K562 (cell line): ENCODE data around the gene KIAA0513. TPM values are rescaled to one million over a fixed set of nuclear protein-coding genes. Genes with fewer than 3 reads are reported as not detected.

Experiments used
- ATAC-seq: fragments of 200-7000 bp; cut with Tn5 transposase; 3 replicates; pipeline ENCODE4 v1.9.1; 2020; ENCODE audit warnings: moderate library complexity
- BruUV-seq: library from RNA; stranded (reverse); fragments of 400-500 nt; replicated peaks from 2 replicates; lab custom pipeline; 2021; lab: Mats Ljungman, UMichigan
- CTCF ChIA-PET: fragments of 300-600 bp; formaldehyde crosslinking; extraction: SDS; loops from one replicate; lab custom pipeline; 2021; ENCODE audit warnings: low intra/inter-chr PET ratio; lab: Yijun Ruan, JAX
- POLR2A ChIA-PET: fragments of 300-600, 350-650 bp; sonication (Branson Sonifier 250); formaldehyde crosslinking; extraction: SDS; loops from one replicate; lab custom pipeline; 2021; ENCODE audit warnings: antibody characterized with exemption, inconsistent platforms; lab: Yijun Ruan, JAX
- DNase-seq, 4 experiments: peaks; one replicate each; pipeline versions ENCODE4 v3.0.0 to v3.0.0-alpha.2; 2011 to 2018; ENCODE audit warnings: low spot score in 3 of 4, mixed read lengths in 3 of 4; ENCODE audit errors: extremely low read depth in 1 of 4
- FAIRE-seq: peaks from 2 replicates; lab custom pipeline; 2011; peaks lifted over from hg19 to GRCh38; lab: Jason Lieb, UNC
- H2AFZ ChIP-seq: 2 replicates; pipeline ENCODE4 v1.6.0; 2011; ENCODE audit warnings: low read depth, low read length, control low read depth, inconsistent platforms
- H3K27ac ChIP-seq: fragments of 200-600 bp; 3 replicates; pipeline ENCODE4 v1.8.0; 2011; ENCODE audit warnings: low read depth, mild to moderate bottlenecking, control low read depth, inconsistent platforms, low read length, moderate library complexity, mixed read lengths; ENCODE audit errors: extremely low read depth
- H3K27me3 ChIP-seq, 2 experiments: fragments of 300-600 bp in 1 of 2; 2 replicates in 1 of 2; 3 replicates in 1 of 2; pipeline versions ENCODE4 v1.6.0 to v1.8.0; 2011; ENCODE audit warnings: inconsistent platforms in 2 of 2, low read length in 2 of 2, mild to moderate bottlenecking in 1 of 2, mixed read lengths in 1 of 2, moderate library complexity in 1 of 2; ENCODE audit not compliant: control insufficient read depth in 2 of 2, insufficient read depth in 2 of 2
- H3K36me3 ChIP-seq: fragments of 300-600 bp; 3 replicates; pipeline ENCODE4 v1.8.0; 2011; ENCODE audit warnings: mild to moderate bottlenecking, low read length, inconsistent platforms; ENCODE audit not compliant: control insufficient read depth, insufficient read depth
- H3K4me1 ChIP-seq, 2 experiments: fragments of 200-600 bp in 1 of 2; replicated peaks in 1 of 2; 2 replicates in 1 of 2; 3 replicates in 1 of 2; pipeline versions ENCODE4 v1.5.1 to v1.8.0; 2011; ENCODE audit warnings: inconsistent platforms in 2 of 2, low read length in 2 of 2, mild to moderate bottlenecking in 1 of 2, mixed read lengths in 1 of 2, moderate library complexity in 1 of 2; ENCODE audit not compliant: control insufficient read depth in 2 of 2, insufficient read depth in 2 of 2
- H3K4me2 ChIP-seq: 2 replicates; pipeline ENCODE4 v1.6.1; 2011; ENCODE audit warnings: low read length, control low read depth, inconsistent platforms, mixed read lengths; ENCODE audit not compliant: insufficient read depth
- H3K4me3 ChIP-seq: fragments of 200-600 bp; sonication (generic), shearing (Covaris generic); 2 replicates; pipeline ENCODE4 v1.5.1; 2016; ENCODE audit warnings: control low read depth, inconsistent platforms
- H3K79me2 ChIP-seq: fragments of 200-600 bp; 3 replicates; pipeline ENCODE4 v1.8.0; 2011; ENCODE audit warnings: low read length, inconsistent platforms; ENCODE audit not compliant: control insufficient read depth, insufficient read depth
- H3K9ac ChIP-seq, 2 experiments: 2 replicates each; pipeline versions ENCODE4 v1.6.0 to v1.6.1; 2011; ENCODE audit warnings: low read depth in 2 of 2, low read length in 2 of 2, control low read depth in 1 of 2, inconsistent platforms in 1 of 2, mild to moderate bottlenecking in 1 of 2, mixed read lengths in 1 of 2; ENCODE audit not compliant: insufficient read depth in 1 of 2
- H3K9me1 ChIP-seq: one replicate; pipeline ENCODE4 v1.6.0; 2011; ENCODE audit warnings: inconsistent platforms, mild to moderate bottlenecking, low read length, moderate library complexity; ENCODE audit not compliant: control insufficient read depth, insufficient read depth
- H3K9me3 ChIP-seq: replicated peaks from 2 replicates; pipeline ENCODE4 v1.5.1; 2011; ENCODE audit warnings: low read depth, low read length, inconsistent platforms; ENCODE audit not compliant: control insufficient read depth, insufficient read depth
- H4K20me1 ChIP-seq: replicated peaks from 2 replicates; pipeline ENCODE4 v1.6.1; 2011; ENCODE audit warnings: low read length, inconsistent platforms, mixed read lengths; ENCODE audit not compliant: control insufficient read depth, insufficient read depth
- HDAC3 ChIP-seq: fragments of 450-650 bp; IDR thresholded peaks from 2 replicates; pipeline ENCODE4 v1.6.1; 2018; ENCODE audit warnings: borderline replicate concordance, mild to moderate bottlenecking, moderate library complexity; ENCODE audit not compliant: partially characterized antibody
- HNRNPK ChIP-seq: fragments of 200-400 bp; formaldehyde crosslinking; IDR thresholded peaks from one replicate; pipeline ENCODE4 v1.6.1; 2018; ENCODE audit warnings: mild to moderate bottlenecking, low read depth, low read length; ENCODE audit not compliant: poor library complexity, severe bottlenecking
- MYBL2 ChIP-seq, 2 experiments: fragments of 450-650 bp in 1 of 2; sonication (generic) in 1 of 2; formaldehyde crosslinking in 1 of 2; IDR thresholded peaks; 2 replicates each; pipeline versions ENCODE4 v1.6.1 to v1.8.1; 2017 to 2022; ENCODE audit warnings: borderline replicate concordance in 1 of 2, inconsistent platforms in 1 of 2, low read depth in 1 of 2, mild to moderate bottlenecking in 1 of 2, missing genetic modification reagents in 1 of 2, moderate library complexity in 1 of 2
- PHB2 ChIP-seq: fragments of 450-650 bp; IDR thresholded peaks from 2 replicates; pipeline ENCODE4 v1.6.1; 2017; ENCODE audit warnings: low read depth
- POLR2A ChIP-seq: fragments of 450-650 bp; conservative IDR thresholded peaks from 2 replicates; pipeline ENCODE4 v1.6.1; 2016
- PURB ChIP-seq: sonication (generic); formaldehyde crosslinking; IDR thresholded peaks from 2 replicates; pipeline ENCODE4 v1.9.0; 2021; ENCODE audit warnings: low read depth, mild to moderate bottlenecking, missing genetic modification reagents
- RCOR1 ChIP-seq, 2 experiments: IDR thresholded peaks; 2 replicates each; pipeline ENCODE4 v1.6.1; 2012; ENCODE audit warnings: low read depth in 2 of 2, low read length in 2 of 2, borderline replicate concordance in 1 of 2, improper control_type of control experiment in 1 of 2
- ZNF224 ChIP-seq: sonication (generic); formaldehyde crosslinking; IDR thresholded peaks from 2 replicates; pipeline ENCODE4 v1.8.0; 2022; ENCODE audit warnings: mild to moderate bottlenecking, missing genetic modification reagents
- ZNF583 ChIP-seq: fragments of 250-450 bp; sonication (Bioruptor Pico); IDR thresholded peaks from 2 replicates; pipeline ENCODE4 v1.4.0; 2020
- ZNF75A ChIP-seq: fragments of 450-650 bp; formaldehyde crosslinking; IDR thresholded peaks from 2 replicates; pipeline ENCODE4 v1.4.0; 2020; ENCODE audit warnings: mild to moderate bottlenecking
- ZNF780A ChIP-seq: fragments of 250-450 bp; sonication (Bioruptor Pico); IDR thresholded peaks from 2 replicates; pipeline ENCODE4 v1.5.0; 2021; ENCODE audit warnings: mild to moderate bottlenecking
- WGBS: fragments of 100-300 bp; shearing (Covaris generic); methylation state at CpG from one replicate; pipeline ENCODE4 v1.1.6; 2016; ENCODE audit warnings: low coverage, mixed read lengths; ENCODE audit not compliant: insufficient coverage; ENCODE audit errors: missing lambda C conversion rate; 5-methylcytosine and 5-hydroxymethylcytosine counted together
- in situ Hi-C: fragments of 300-500 bp; cut with MboI; formaldehyde crosslinking; loops from 4 replicates; pipeline ENCODE4 v1.15.0; 2018; ENCODE audit warnings: inconsistent platforms, mixed read lengths
- intact Hi-C: fragments of 100-400 bp; cut with micrococcal nuclease; formaldehyde crosslinking; loops from 2 replicates; pipeline ENCODE4 v1.14.2; 2022
- polyA plus RNA-seq, 8 experiments: library from polyadenylated mRNA; depleted of rRNA in 4 of 8; stranded (reverse) in 5 of 8; unstranded in 3 of 8; fragments of >200 nt; fragmentation: Nextera tagmentation in 2 of 8; fragmentation: Illumina TruSeq in 1 of 8; extraction: Ambion mirVana in 2 of 8; extraction: Trizol in 1 of 8; gene quantifications; 2 replicates each; pipeline versions ENCODE4 v1.2.1 to v1.2.3, GENCODE V29; 2011 to 2014; ENCODE audit warnings: inconsistent platforms in 1 of 8, missing spikeins in 1 of 8
- total RNA-seq, 7 experiments: library from RNA; depleted of rRNA in 6 of 7; stranded (reverse); fragments of >200 nt in 6 of 7; fragmentation: Illumina TruSeq in 2 of 7; extraction: Trizol in 2 of 7; gene quantifications; 2 replicates each; pipeline versions ENCODE4 v1.2.1 to v1.2.3, GENCODE V29; 2011 to 2021; ENCODE audit warnings: low replicate concordance in 1 of 7
- TF ChIP-seq, protein P1 (sequence below): fragments of 450-650 bp; IDR thresholded peaks from 2 replicates; pipeline ENCODE4 v1.6.1; 2016

Gene KIAA0513
- total and polyA plus RNA-seq, 9 of the 15 experiments (the other 6 are each of a cell fraction or from before 2014, with no cell fraction given): 0.18 to 13.7 (median 10.2) TPM

DNA sequence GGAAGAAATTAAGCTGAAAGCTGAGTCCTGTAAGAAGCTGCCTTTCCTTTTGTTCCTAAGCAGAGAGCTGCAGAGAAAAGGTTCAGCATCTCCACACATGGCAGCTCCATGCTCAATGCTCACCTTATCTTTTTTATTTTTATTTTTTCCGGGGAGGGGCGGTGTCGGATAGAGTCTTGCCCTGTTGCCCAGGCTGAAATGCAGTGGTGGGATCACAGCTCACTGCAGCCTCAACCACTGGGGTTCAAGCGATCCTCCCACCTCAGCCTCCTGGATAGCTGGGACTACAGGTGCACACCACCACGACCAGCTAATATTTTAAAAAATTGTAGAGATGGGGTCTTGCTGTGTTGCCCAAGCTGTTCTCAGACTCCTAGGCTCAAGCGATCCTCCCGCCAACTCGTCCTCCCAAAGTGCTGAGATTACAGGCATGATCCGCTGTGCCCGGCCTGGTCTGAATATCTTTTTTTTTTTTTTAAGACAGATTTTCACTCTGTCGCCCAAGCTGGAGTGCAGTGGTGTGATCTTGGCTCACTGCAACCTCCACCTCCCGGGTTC, 112.9 kb downstream of the KIAA0513 start:
- Histone ChIP-seq H2AFZ (no peak overlapping the region), H3K36me3 (no peaks in the 10 kb centered on the region), H3K4me2 (no peak overlapping the region), H3K27ac (no peak overlapping the region), H3K9me3 (no peaks in the 10 kb centered on the region), H3K4me1 (peaks cover 9 to 47% of the 10 kb centered on the region in 2 experiments), H3K4me3 (no peak overlapping the region), H3K9ac (no peak overlapping the region), H3K27me3 (peaks cover 24 to 77% of the 10 kb centered on the region in 2 experiments), H3K9me1 (no peaks in the 10 kb centered on the region), H3K79me2 (no peaks in the 10 kb centered on the region), H4K20me1 (peaks cover 25% of the 10 kb centered on the region; the same call in 1 of the 2 replicates)
- intact Hi-C loops (no loop called here), in situ Hi-C loops (no loop called here)
- no TSS peak for BruUV-seq
- WGBS: 27% methylated on average over 11 of the region's 12 CpGs
- CTCF ChIA-PET: no interaction called here
- no peak for FAIRE-seq
- DNase-seq: no peak
- ATAC-seq: no peak
- POLR2A ChIA-PET: interaction anchor here (0.8 to 1.0 kb wide), 3 partner anchors 9 to 33 kb away, joined by 3 to 4 read pairs (median 4); no protein-coding TSS in a partner anchor
- TF ChIP-seq PURB (CRISPR knock-in tag) (no peak), ZNF780A (CRISPR knock-in tag) (no peak), ZNF75A (CRISPR knock-in tag) (no peak), ZNF583 (CRISPR knock-in tag) (no peak), POLR2A (no peak)

- Histone ChIP-seq H3K4me1 (peaks cover 7 to 46% of the 10 kb centered on the region in 2 experiments), H3K27ac (no peak overlapping the region), H3K36me3 (no peaks in the 10 kb centered on the region), H2AFZ (no peak overlapping the region), H3K27me3 (peaks cover 27 to 81% of the 10 kb centered on the region in 2 experiments), H4K20me1 (peaks cover 28% of the 10 kb centered on the region; the same call in 1 of the 2 replicates), H3K9ac (peak overlapping the region in 1 of 2 experiments; percentile 6; a peak in 1 of 4 replicates), H3K9me3 (no peaks in the 10 kb centered on the region), H3K4me2 (no peak overlapping the region), H3K79me2 (no peaks in the 10 kb centered on the region), H3K4me3 (no peak overlapping the region), H3K9me1 (no peaks in the 10 kb centered on the region)
- FAIRE-seq (peak; percentile 82), DNase-seq (peak; percentile 74 to 78 (median 75)), ATAC-seq (peak; percentile 88)
- intact Hi-C loops: no loop called here
- in situ Hi-C loops: no loop called here
- POLR2A ChIA-PET: interaction anchor here (0.7 to 0.9 kb wide), 2 partner anchors 9 to 12 kb away, joined by 3 read pairs; no protein-coding TSS in a partner anchor
- WGBS: 25% methylated on average over 17 of the region's 17 CpGs
- no TSS peak for BruUV-seq
- CTCF ChIA-PET: no interaction called here
- TF ChIP-seq HNRNPK: no peak
- TF ChIP-seq, protein P1, sequence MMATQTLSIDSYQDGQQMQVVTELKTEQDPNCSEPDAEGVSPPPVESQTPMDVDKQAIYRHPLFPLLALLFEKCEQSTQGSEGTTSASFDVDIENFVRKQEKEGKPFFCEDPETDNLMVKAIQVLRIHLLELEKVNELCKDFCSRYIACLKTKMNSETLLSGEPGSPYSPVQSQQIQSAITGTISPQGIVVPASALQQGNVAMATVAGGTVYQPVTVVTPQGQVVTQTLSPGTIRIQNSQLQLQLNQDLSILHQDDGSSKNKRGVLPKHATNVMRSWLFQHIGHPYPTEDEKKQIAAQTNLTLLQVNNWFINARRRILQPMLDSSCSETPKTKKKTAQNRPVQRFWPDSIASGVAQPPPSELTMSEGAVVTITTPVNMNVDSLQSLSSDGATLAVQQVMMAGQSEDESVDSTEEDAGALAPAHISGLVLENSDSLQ: peak; percentile 94
- TF ChIP-seq RCOR1 (IDR thresholded peaks at IDR 0.05; ENCODE audit: borderline replicate concordance in 1 of 2, low read depth in 2 of 2, low read length in 2 of 2): peak in 1 of 2 experiments; percentile 64; a peak in 2 of 4 replicates
- TF ChIP-seq HDAC3: no peak
- TF ChIP-seq MYBL2 (IDR thresholded peaks at IDR 0.05; ENCODE audit: low read depth): no peak
- no peak for TF ChIP-seq MYBL2 (CRISPR knock-in tag; IDR thresholded peaks at IDR 0.05; ENCODE audit: borderline replicate concordance)
- TF ChIP-seq PHB2: no peak
- peak; percentile 43; the same call in 1 of the 2 replicates for TF ChIP-seq ZNF224
These were observed 114.0 kb downstream of the KIAA0513 start for GRCh38 chr16:85141491-85142128.
